Calu3 (cell line): ENCODE data around the gene CDYL. TPM values are rescaled to one million over a fixed set of nuclear protein-coding genes. Genes with fewer than 3 reads are reported as not detected.

ENCODE experiments used
- BruUV-seq: library from RNA; stranded (reverse); fragments of 400-500 nt; replicated peaks from 2 replicates; lab custom pipeline; 2021; lab: Mats Ljungman, UMichigan
- CTCF ChIA-PET: fragments of 300-600 bp; sonication (Branson Sonifier 250); formaldehyde crosslinking; loops from one replicate; lab custom pipeline; 2022; ENCODE audit warnings: antibody characterized with exemption; lab: Charles Lee
- DNase-seq: peaks from one replicate; pipeline ENCODE4 v3.0.0; 2022
- H3K27ac Mint-ChIP-seq: one replicate; pipeline ENCODE4 v1.8.0; 2022; ENCODE audit warnings: mixed read lengths; ENCODE audit not compliant: unreplicated experiment
- H3K27me3 Mint-ChIP-seq: one replicate; pipeline ENCODE4 v1.8.0; 2022; ENCODE audit warnings: mixed read lengths; ENCODE audit not compliant: unreplicated experiment
- H3K36me3 Mint-ChIP-seq: one replicate; pipeline ENCODE4 v1.8.0; 2022; ENCODE audit warnings: mild to moderate bottlenecking, moderate library complexity, mixed read lengths; ENCODE audit not compliant: insufficient read depth, unreplicated experiment
- H3K4me1 Mint-ChIP-seq: one replicate; pipeline ENCODE4 v1.8.0; 2022; ENCODE audit warnings: mild to moderate bottlenecking, low read depth, mixed read lengths; ENCODE audit not compliant: unreplicated experiment
- H3K4me3 Mint-ChIP-seq: one replicate; pipeline ENCODE4 v1.8.0; 2022; ENCODE audit warnings: mild to moderate bottlenecking, low read depth, moderate library complexity, mixed read lengths; ENCODE audit not compliant: unreplicated experiment
- H3K9me3 Mint-ChIP-seq: one replicate; pipeline ENCODE4 v1.8.0; 2022; ENCODE audit warnings: low read depth, mixed read lengths; ENCODE audit not compliant: unreplicated experiment
- intact Hi-C: fragments of 100-400 bp; cut with micrococcal nuclease; formaldehyde crosslinking; loops from one replicate; pipeline ENCODE4 v1.10.0; 2022; ENCODE audit not compliant: unreplicated experiment
- total RNA-seq: library from RNA; stranded (reverse); gene quantifications from 2 replicates; pipeline ENCODE4 v1.2.3, GENCODE V29; 2022
- TF ChIP-seq, protein P1 (sequence below): fragments of 200-600 bp; IDR thresholded peaks from one replicate; pipeline ENCODE4 v1.8.0; 2022; ENCODE audit warnings: antibody characterized with exemption; ENCODE audit not compliant: unreplicated experiment

CDYL gene
- total RNA-seq, 1 experiment from 2014 or later: 48.9 TPM

DNA sequence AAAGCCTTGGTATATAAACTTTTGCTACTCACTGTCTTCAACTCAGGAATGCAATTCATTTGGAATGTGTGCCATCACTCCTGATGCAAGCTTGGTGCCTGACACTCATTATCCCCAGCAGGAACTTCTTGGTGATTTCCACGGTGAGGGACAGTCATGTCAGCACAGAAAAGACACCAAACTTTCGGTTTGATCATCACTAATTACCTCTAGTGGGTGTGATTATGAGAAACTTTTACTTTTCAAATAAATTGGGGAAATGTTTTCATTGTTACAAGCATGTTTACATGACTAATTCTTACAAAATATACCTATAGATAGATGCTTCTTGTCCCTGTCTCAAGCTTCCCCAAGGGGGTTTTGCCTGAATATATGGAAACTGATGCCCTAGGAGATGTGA, 186.7 kb downstream of the CDYL start:
- H3K27me3 Mint-ChIP-seq: peaks cover 40% of the 10 kb centered on the region
- H3K9me3 Mint-ChIP-seq: no peaks in the 10 kb centered on the region
- TF ChIP-seq, protein P1, sequence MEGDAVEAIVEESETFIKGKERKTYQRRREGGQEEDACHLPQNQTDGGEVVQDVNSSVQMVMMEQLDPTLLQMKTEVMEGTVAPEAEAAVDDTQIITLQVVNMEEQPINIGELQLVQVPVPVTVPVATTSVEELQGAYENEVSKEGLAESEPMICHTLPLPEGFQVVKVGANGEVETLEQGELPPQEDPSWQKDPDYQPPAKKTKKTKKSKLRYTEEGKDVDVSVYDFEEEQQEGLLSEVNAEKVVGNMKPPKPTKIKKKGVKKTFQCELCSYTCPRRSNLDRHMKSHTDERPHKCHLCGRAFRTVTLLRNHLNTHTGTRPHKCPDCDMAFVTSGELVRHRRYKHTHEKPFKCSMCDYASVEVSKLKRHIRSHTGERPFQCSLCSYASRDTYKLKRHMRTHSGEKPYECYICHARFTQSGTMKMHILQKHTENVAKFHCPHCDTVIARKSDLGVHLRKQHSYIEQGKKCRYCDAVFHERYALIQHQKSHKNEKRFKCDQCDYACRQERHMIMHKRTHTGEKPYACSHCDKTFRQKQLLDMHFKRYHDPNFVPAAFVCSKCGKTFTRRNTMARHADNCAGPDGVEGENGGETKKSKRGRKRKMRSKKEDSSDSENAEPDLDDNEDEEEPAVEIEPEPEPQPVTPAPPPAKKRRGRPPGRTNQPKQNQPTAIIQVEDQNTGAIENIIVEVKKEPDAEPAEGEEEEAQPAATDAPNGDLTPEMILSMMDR: no peak
- no peak for DNase-seq
- BruUV-seq: no TSS peak
- no peak overlapping the region for H3K4me3 Mint-ChIP-seq
- intact Hi-C loops: no loop called here
- no peaks in the 10 kb centered on the region for H3K4me1 Mint-ChIP-seq
- H3K27ac Mint-ChIP-seq: no peak overlapping the region
- peaks cover 5% of the 10 kb centered on the region for H3K36me3 Mint-ChIP-seq
- CTCF ChIA-PET: no interaction called here

GRCh38 chr6:4964675-4965561, 188.7 kb downstream of the CDYL start:
- DNase-seq: no peak
- peaks cover 54% of the 10 kb centered on the region for H3K27me3 Mint-ChIP-seq
- CTCF ChIA-PET: no interaction called here
- no peaks in the 10 kb centered on the region for H3K9me3 Mint-ChIP-seq
- intact Hi-C loops: no loop called here
- TF ChIP-seq, protein P1: no peak
- peaks cover 5% of the 10 kb centered on the region for H3K36me3 Mint-ChIP-seq
- BruUV-seq: no TSS peak
- H3K4me3 Mint-ChIP-seq: no peak overlapping the region
- no peaks in the 10 kb centered on the region for H3K4me1 Mint-ChIP-seq
- no peak overlapping the region for H3K27ac Mint-ChIP-seq

DNA sequence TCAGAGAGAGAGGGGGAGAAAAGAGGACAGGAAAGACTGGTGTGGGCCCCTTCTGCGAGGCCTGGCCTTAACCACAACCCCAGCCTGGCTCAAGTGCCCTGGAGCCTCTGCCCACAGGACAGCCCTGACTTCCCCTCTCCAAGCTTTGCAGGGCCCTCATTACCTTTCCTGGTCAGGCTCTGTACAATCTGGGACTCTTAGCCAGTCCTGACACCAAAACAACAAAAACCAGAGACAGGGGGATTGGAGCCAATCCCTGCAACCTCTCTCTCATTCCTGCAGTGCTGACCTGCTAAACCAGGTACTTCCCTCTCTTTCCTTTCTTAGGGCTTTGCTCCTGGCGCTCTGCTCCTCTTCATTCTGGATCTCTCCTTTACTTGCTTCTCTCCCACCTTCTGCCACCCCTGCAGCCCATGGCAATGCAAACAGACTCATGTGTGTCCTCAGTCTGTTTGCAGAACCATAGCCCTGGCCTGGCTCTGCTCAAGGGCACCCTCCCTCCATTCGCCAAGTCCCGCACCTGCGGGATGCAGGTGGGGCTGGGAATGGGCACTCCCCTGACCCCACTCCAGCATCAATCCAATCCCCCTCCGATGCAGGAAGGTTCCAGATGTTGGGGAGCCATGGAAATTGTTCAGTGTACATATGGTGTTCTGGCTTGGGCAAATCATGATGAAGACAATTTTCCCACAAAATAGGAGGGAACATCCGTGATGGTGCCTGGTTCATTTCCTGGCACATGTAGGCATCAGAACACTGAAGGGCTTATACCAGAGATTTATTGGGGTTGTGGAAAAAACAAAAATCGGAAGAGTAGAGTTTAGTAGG, 189.6 kb downstream of the CDYL start:
- Mint-ChIP-seq H3K4me1 (no peaks in the 10 kb centered on the region), H3K27ac (no peak overlapping the region), H3K9me3 (no peaks in the 10 kb centered on the region), H3K36me3 (peaks cover 5% of the 10 kb centered on the region), H3K4me3 (no peak overlapping the region), H3K27me3 (peaks cover 56% of the 10 kb centered on the region)
- no peak for DNase-seq
- TF ChIP-seq, protein P1: no peak
- intact Hi-C loops: no loop called here
- CTCF ChIA-PET: no interaction called here
- no TSS peak for BruUV-seq

- intact Hi-C loops: no loop called here
- H3K4me3 Mint-ChIP-seq: no peak overlapping the region
- CTCF ChIA-PET: no interaction called here
- H3K9me3 Mint-ChIP-seq: no peaks in the 10 kb centered on the region
- TF ChIP-seq, protein P1: no peak
- H3K4me1 Mint-ChIP-seq: no peaks in the 10 kb centered on the region
- peaks cover 58% of the 10 kb centered on the region for H3K27me3 Mint-ChIP-seq
- H3K36me3 Mint-ChIP-seq: peaks cover 5% of the 10 kb centered on the region
- H3K27ac Mint-ChIP-seq: no peak overlapping the region
- no TSS peak for BruUV-seq
- DNase-seq: no peak
Observed at GRCh38 chr6:4967301-4968030, 191.3 kb downstream of the CDYL start.
